Measurements from ENCODE around the gene MSTN.

DNA sequence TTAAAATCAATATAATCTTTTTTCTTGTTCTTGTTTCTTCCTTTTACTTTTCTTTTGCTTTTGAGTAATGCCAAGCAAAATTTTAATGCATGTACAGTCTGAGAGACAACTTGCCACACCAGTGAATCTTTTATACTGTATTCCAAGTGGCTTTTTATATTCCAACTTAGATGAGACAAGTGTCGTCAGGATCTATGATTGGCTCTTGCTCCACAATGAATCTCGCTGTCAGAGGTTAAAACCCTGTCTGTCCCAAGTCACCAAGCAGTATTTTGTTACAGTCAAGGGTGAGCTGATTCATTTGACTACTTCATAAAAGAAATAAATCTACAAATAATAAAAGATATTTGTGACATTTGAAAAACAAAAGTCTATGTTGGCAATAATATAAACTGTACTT, at the start of gene MSTN:
- TF ChIP-seq ZFP3 (CRISPR knock-in tag; IDR thresholded peaks at IDR 0.05), result no peak
- TF ChIP-seq ZNF8 (CRISPR knock-in tag; IDR thresholded peaks at IDR 0.05), result no peak
- TF ChIP-seq, protein P1, sequence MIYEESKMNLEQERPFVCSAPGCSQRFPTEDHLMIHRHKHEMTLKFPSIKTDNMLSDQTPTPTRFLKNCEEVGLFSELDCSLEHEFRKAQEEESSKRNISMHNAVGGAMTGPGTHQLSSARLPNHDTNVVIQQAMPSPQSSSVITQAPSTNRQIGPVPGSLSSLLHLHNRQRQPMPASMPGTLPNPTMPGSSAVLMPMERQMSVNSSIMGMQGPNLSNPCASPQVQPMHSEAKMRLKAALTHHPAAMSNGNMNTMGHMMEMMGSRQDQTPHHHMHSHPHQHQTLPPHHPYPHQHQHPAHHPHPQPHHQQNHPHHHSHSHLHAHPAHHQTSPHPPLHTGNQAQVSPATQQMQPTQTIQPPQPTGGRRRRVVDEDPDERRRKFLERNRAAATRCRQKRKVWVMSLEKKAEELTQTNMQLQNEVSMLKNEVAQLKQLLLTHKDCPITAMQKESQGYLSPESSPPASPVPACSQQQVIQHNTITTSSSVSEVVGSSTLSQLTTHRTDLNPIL (CRISPR knock-in tag; IDR thresholded peaks at IDR 0.05; ENCODE audit: low read depth), result no peak
- TF ChIP-seq TCF4 (CRISPR knock-in tag; IDR thresholded peaks at IDR 0.05; ENCODE audit: borderline replicate concordance), result no peak
- TF ChIP-seq, protein P2, sequence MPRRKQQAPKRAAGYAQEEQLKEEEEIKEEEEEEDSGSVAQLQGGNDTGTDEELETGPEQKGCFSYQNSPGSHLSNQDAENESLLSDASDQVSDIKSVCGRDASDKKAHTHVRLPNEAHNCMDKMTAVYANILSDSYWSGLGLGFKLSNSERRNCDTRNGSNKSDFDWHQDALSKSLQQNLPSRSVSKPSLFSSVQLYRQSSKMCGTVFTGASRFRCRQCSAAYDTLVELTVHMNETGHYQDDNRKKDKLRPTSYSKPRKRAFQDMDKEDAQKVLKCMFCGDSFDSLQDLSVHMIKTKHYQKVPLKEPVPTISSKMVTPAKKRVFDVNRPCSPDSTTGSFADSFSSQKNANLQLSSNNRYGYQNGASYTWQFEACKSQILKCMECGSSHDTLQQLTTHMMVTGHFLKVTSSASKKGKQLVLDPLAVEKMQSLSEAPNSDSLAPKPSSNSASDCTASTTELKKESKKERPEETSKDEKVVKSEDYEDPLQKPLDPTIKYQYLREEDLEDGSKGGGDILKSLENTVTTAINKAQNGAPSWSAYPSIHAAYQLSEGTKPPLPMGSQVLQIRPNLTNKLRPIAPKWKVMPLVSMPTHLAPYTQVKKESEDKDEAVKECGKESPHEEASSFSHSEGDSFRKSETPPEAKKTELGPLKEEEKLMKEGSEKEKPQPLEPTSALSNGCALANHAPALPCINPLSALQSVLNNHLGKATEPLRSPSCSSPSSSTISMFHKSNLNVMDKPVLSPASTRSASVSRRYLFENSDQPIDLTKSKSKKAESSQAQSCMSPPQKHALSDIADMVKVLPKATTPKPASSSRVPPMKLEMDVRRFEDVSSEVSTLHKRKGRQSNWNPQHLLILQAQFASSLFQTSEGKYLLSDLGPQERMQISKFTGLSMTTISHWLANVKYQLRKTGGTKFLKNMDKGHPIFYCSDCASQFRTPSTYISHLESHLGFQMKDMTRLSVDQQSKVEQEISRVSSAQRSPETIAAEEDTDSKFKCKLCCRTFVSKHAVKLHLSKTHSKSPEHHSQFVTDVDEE (CRISPR knock-in tag; IDR thresholded peaks at IDR 0.05), result no peak
- TF ChIP-seq, protein P3, sequence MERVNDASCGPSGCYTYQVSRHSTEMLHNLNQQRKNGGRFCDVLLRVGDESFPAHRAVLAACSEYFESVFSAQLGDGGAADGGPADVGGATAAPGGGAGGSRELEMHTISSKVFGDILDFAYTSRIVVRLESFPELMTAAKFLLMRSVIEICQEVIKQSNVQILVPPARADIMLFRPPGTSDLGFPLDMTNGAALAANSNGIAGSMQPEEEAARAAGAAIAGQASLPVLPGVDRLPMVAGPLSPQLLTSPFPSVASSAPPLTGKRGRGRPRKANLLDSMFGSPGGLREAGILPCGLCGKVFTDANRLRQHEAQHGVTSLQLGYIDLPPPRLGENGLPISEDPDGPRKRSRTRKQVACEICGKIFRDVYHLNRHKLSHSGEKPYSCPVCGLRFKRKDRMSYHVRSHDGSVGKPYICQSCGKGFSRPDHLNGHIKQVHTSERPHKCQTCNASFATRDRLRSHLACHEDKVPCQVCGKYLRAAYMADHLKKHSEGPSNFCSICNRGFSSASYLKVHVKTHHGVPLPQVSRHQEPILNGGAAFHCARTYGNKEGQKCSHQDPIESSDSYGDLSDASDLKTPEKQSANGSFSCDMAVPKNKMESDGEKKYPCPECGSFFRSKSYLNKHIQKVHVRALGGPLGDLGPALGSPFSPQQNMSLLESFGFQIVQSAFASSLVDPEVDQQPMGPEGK (CRISPR knock-in tag; IDR thresholded peaks at IDR 0.05; ENCODE audit: borderline replicate concordance), result no peak
- no peak for TF ChIP-seq ARNTL (CRISPR knock-in tag; IDR thresholded peaks at IDR 0.05; ENCODE audit: borderline replicate concordance, low read depth)
- TF ChIP-seq OSR1 (CRISPR knock-in tag; IDR thresholded peaks at IDR 0.05), result no peak
- TF ChIP-seq ESRRG (CRISPR knock-in tag; IDR thresholded peaks at IDR 0.05), result no peak
